Endothelial cell (in vitro differentiated cells): ENCODE measurements around the gene LDLRAP1. TPM values are rescaled to one million over a fixed set of nuclear protein-coding genes. Genes with fewer than 3 reads are reported as not detected.

Experiments
- DNase-seq: peaks from one replicate; pipeline ENCODE4 v3.0.0; 2021; ENCODE audit warnings: low spot score
- H3K27ac Mint-ChIP-seq: one replicate; pipeline ENCODE4 v1.8.0; 2021; ENCODE audit warnings: mixed read lengths, inconsistent platforms; ENCODE audit not compliant: unreplicated experiment
- H3K27me3 Mint-ChIP-seq: one replicate; pipeline ENCODE4 v1.8.0; 2021; ENCODE audit warnings: mild to moderate bottlenecking, moderate library complexity, mixed read lengths, inconsistent platforms; ENCODE audit not compliant: unreplicated experiment
- H3K36me3 Mint-ChIP-seq: one replicate; pipeline ENCODE4 v1.8.0; 2021; ENCODE audit warnings: mild to moderate bottlenecking, low read depth, mixed read lengths, inconsistent platforms; ENCODE audit not compliant: unreplicated experiment
- H3K4me1 Mint-ChIP-seq: one replicate; pipeline ENCODE4 v1.8.0; 2021; ENCODE audit warnings: mild to moderate bottlenecking, mixed read lengths, inconsistent platforms; ENCODE audit not compliant: unreplicated experiment
- H3K4me3 Mint-ChIP-seq: one replicate; pipeline ENCODE4 v1.8.0; 2021; ENCODE audit warnings: mild to moderate bottlenecking, mixed read lengths, inconsistent platforms; ENCODE audit not compliant: unreplicated experiment
- H3K9me3 Mint-ChIP-seq: one replicate; pipeline ENCODE4 v1.8.0; 2021; ENCODE audit warnings: mixed read lengths, inconsistent platforms; ENCODE audit not compliant: unreplicated experiment
- total RNA-seq: library from RNA; stranded (reverse); fragmentation: NEBNext Ultra II Directional; extraction: Animal tissue kit (Norgen Biotek cat#: 25700); gene quantifications from one replicate; pipeline ENCODE4 v1.2.1, GENCODE V29; 2021; ENCODE audit not compliant: unreplicated experiment
- TF ChIP-seq, protein P1 (sequence below): fragments of 200-600 bp; sonication (generic); IDR thresholded peaks from one replicate; pipeline ENCODE4 v1.5.0; 2021; ENCODE audit warnings: antibody characterized with exemption; ENCODE audit not compliant: unreplicated experiment

Gene LDLRAP1
- total RNA-seq, 1 donor from 2014 or later, result 23.5 TPM

DNA sequence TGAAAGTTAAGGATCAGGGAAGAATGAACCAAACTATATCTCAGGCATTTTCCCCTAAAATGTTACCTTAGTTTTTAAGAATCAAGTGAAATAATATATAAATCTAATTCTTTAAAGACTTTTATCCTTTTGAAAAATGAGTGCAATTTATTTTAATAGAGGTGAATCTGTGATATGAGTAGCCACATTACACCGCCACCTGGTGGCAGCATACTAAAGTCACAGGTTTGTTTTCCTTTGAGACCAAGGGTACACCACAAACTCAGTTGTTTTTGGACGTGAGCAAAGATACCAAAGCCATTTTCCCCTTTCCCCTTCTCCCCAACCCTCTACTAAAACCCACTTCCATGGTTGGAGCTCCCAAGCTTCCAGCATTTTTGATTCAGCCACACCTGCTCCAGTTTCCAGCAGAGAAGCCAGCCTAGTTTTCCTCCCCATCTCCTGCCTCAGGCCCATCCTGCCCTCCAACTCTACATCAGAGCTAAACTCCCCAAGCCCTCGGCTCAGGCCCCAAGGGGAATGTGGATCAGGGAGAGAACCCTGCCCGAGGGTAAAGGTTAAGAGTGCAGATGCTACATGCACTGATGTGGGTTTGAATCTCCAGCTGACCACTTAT is 22.9 kb upstream of the LDLRAP1 start:
- Mint-ChIP-seq H3K27me3 (peaks cover 6% of the 10 kb centered on the region), H3K4me3 (no peak overlapping the region), H3K9me3 (no peaks in the 10 kb centered on the region), H3K27ac (no peak overlapping the region), H3K4me1 (no peaks in the 10 kb centered on the region), H3K36me3 (peaks cover 4% of the 10 kb centered on the region)
- peak; percentile 61 for DNase-seq
- TF ChIP-seq, protein P1, sequence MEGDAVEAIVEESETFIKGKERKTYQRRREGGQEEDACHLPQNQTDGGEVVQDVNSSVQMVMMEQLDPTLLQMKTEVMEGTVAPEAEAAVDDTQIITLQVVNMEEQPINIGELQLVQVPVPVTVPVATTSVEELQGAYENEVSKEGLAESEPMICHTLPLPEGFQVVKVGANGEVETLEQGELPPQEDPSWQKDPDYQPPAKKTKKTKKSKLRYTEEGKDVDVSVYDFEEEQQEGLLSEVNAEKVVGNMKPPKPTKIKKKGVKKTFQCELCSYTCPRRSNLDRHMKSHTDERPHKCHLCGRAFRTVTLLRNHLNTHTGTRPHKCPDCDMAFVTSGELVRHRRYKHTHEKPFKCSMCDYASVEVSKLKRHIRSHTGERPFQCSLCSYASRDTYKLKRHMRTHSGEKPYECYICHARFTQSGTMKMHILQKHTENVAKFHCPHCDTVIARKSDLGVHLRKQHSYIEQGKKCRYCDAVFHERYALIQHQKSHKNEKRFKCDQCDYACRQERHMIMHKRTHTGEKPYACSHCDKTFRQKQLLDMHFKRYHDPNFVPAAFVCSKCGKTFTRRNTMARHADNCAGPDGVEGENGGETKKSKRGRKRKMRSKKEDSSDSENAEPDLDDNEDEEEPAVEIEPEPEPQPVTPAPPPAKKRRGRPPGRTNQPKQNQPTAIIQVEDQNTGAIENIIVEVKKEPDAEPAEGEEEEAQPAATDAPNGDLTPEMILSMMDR, result peak; percentile 93

DNA sequence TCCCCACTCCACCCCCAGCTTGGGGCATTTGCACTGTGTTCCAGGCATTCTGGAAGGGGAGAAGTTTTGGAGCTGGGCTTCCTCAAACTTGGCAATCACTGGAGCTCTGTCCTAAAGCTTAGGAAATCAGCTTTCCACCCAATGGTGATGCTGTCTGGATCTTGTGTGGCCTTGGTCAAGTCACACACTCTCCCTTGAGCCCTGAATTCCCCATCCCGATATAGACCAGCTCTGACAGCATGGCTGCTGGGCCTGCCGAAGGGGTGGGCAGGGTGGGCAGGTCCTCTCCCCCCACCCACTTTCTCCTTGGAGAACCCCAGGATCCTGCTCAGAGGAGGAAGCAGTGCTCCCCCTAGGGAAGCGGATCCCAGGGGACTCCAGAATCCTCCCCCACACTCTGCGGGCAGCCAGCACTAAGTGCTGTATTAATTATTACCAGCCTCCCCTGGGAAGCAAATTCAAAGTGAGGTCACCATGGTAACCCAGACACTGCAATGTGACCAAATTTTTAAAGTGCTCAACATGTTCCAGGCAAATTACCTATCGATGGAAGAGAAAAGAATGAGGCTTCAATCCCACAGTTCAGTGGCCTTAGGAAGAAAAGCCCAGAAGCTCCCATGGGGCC is 21.3 kb upstream of the LDLRAP1 start:
- H3K27me3 Mint-ChIP-seq, result peaks cover 7% of the 10 kb centered on the region
- peaks cover 4% of the 10 kb centered on the region for H3K36me3 Mint-ChIP-seq
- H3K9me3 Mint-ChIP-seq, result no peaks in the 10 kb centered on the region
- H3K4me3 Mint-ChIP-seq, result no peak overlapping the region
- DNase-seq, result no peak
- H3K4me1 Mint-ChIP-seq, result no peaks in the 10 kb centered on the region
- TF ChIP-seq, protein P1, result no peak
- no peak overlapping the region for H3K27ac Mint-ChIP-seq

DNA sequence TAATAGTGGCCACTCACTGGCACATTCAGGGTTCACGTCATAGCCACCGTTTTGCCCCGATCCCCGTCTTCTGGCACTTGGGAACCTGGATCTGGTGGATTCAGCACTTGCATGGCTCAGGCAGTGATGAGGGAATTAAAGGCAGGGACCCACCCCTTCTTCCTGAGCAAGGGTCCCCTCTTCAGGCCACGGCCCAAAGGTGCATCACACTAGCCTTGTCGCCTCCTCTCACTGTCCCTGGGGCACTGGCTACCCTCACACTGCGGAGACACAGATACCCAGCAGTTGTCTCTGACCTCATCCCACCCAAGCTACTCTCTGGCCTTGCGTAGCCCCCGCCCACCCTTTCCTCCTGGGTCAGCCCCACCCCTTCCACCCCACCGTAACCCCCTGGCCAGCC is 19.9 kb upstream of the LDLRAP1 start:
- Mint-ChIP-seq H3K27me3 (peaks cover 7% of the 10 kb centered on the region), H3K4me1 (no peaks in the 10 kb centered on the region), H3K4me3 (no peak overlapping the region), H3K27ac (no peak overlapping the region), H3K9me3 (no peaks in the 10 kb centered on the region), H3K36me3 (peaks cover 4% of the 10 kb centered on the region)
- TF ChIP-seq, protein P1, result no peak
- peak; percentile 58 for DNase-seq

DNA sequence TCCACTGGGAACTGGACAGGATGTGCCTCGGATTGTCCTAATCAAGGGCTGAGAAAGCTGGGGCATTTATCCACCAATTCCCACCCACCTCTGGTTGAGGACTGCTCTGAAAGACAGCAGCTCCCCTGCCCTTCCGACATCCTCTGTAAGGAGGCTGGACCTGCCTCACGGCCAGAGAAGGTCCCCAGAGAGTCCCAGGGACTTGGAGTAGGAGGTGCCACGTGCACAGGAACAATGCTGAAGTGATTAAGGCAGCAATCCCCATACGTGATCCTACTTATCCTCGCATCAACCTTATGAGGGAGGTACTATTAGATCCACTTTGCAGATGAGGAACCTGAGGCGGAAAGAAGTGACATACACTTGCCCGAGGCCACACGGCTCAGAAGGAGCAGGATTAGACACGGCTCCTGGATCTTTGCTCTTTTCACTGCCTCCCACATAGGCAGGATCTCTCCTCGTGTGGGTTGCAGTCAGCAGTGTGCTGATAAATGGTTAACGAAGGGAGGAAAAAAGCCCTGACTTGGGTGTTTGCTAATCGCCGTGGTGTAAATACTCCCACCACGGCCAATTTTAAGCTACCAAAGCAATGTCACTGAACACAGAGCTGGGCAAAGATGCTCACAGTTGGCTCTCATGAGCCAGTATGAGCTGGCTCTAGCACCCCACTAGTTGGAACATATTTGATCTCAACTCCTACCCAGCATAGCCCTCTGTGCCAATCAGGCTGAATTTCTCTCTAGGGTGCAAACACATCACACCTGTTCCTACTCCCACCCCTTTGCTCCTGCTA is 18.6 kb upstream of the LDLRAP1 start:
- TF ChIP-seq, protein P1, result no peak
- no peak for DNase-seq
- peaks cover 4% of the 10 kb centered on the region for H3K36me3 Mint-ChIP-seq
- H3K27me3 Mint-ChIP-seq, result peaks cover 9% of the 10 kb centered on the region
- no peak overlapping the region for H3K27ac Mint-ChIP-seq
- H3K9me3 Mint-ChIP-seq, result no peaks in the 10 kb centered on the region
- H3K4me1 Mint-ChIP-seq, result no peaks in the 10 kb centered on the region
- H3K4me3 Mint-ChIP-seq, result no peak overlapping the region

DNA sequence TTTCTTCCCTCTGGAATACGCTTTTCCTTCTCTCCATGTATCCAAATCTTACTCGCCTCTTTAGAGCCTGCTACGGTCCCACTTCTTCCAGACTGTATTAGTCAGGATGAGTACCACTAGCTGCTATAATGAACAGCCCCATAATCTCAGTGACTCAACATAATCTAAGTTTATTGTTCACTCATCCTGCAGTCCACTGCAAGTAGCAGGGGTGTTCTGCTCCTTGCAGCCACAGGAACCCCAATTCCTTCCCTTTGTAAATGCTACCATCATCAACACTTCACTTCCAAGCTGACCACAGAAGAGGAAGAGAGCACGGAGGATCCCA is 18.1 kb upstream of the LDLRAP1 start:
- Mint-ChIP-seq H3K9me3 (no peaks in the 10 kb centered on the region), H3K36me3 (peaks cover 4% of the 10 kb centered on the region), H3K27ac (no peak overlapping the region), H3K4me1 (no peaks in the 10 kb centered on the region), H3K27me3 (peaks cover 9% of the 10 kb centered on the region), H3K4me3 (peak overlapping the region; percentile 27)
- TF ChIP-seq, protein P1, result no peak
- DNase-seq, result no peak
